NCI-H2171 (cell line): Measurements from ENCODE around the gene ATP8B3.

ENCODE experiments used
- DNase-seq: peaks from one replicate; lab custom pipeline; 2025; lab: John Stamatoyannopoulos, UW

The ATP8B3 gene

DNA sequence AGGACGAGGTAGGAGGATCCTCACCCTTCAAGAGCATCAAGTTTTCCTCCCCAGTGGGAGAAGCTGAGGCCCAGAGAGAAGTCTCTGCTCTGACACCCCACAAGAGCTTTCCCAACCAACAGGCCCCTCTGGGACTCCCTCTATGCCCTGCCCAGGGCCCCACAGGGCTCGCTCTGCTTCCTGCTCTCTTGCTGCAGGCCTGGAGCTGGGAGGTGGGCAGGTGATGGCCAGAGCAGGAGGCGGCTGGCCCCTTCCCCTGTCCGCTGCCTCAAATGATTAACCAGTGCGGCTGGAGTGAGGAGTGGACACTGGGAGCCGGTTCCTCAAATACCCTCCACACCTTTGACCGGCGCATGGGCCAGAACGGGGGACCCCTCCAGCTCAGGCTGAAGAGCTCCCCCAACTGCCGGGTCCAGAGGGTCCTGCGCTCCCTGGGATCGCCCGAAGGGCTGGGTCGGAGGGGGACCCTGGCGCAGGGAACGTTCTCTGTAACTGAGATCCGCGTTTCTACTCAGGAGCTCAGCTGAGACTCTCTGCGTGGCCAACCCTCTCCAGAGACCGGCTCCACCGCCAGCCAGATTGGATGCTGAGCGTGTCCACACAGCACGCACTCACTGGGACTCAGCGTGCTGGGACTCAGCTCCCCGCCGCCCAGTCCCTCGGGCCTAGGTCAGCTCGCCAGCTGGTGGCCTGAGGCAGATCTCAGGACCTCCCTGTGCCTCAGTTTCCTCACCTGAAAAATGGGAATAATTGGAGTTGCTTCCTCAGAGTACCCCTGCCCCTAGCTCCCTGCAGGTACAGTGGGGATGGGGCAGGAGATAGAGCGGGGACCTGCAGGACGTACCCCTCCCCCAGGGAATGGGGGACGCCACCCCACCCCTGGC lies 65.4 kb downstream of the ATP8B3 start:
- no peak for DNase-seq

DNA sequence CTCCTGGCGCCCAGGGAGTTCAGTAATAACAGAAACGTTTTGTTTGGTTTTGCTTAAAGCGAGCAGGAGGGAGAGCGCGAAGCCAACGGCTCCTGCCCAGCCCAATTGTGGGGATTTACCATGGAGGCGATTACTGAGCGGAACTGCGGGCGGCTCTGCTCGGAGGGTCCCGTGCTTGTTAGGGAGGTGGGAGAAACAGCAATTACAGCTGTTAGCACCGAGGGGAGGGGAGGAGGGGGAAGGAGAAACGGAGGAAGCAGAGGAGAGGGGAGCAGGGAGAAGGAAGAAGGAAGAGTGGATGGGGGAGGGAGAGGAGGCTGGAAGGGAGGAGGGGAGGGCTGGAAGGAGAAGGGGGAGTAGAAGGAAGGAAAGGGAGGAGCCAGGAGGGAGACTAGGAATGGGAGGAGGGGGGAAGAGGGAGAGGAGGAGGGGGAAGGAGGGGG lies 66.5 kb downstream of the ATP8B3 start:
- DNase-seq = no peak

DNA sequence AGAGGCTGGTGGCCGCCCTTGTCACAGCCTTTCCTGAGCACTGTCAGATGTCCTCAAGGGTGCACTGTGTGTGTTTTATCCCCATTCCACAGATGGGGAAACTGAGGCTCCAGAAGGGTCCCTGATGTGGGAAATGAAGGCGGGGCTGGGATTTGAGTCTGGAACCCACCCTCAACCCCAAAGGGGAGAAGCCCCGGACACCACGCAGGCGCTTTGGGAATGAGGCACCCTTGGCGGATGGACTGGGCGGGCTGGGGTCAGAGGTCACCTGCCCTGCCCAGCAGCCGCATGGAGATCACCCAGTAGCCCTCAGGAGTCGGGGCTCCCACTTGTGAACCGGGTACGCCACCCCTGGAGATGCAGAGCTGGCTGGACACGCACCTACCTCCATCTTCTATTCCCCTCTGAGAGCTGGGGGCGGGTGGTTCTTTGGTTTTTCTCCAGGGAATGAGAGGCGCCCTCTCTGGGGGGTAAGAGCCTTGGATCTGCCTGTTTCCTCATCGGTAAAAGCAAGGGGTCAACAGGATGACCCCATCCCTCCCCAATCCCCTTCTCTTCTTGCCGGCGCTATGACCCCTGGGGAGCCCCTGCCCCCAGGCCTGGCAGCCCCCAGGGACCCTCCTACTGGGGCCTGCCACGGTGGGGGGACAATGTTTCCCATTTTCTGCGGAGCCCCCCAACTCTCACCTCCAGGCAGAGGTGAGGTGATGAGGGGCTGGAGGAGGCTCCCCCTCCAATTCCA lies 67.1 kb downstream of the ATP8B3 start:
- DNase-seq = no peak

DNA sequence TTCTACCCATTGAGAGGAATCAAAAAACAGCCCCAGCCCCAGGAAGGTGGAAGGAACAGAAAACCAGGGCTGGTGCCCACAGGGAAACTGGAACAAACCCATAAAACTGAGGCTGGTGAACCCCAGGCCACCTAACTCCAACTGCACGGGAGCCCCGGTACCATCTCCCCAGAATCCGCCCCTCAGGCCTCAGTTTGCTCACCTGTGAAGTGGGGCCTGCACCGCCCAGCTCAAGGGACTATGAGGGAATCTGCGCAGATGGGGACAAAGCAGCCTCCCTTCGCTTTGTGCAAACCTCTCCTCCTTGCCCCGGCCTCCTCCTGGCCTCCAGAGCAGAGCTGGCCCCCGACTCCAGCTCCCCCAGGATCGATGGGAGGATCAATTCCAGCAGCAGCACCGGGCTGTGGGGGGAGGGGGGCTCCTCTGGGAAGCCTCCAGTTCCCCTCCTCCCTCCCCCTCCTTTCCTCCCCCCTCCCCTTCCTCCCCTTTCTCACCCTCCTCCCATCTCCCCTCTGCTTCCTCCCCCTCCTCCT lies 67.9 kb downstream of the ATP8B3 start:
- no peak for DNase-seq

DNA sequence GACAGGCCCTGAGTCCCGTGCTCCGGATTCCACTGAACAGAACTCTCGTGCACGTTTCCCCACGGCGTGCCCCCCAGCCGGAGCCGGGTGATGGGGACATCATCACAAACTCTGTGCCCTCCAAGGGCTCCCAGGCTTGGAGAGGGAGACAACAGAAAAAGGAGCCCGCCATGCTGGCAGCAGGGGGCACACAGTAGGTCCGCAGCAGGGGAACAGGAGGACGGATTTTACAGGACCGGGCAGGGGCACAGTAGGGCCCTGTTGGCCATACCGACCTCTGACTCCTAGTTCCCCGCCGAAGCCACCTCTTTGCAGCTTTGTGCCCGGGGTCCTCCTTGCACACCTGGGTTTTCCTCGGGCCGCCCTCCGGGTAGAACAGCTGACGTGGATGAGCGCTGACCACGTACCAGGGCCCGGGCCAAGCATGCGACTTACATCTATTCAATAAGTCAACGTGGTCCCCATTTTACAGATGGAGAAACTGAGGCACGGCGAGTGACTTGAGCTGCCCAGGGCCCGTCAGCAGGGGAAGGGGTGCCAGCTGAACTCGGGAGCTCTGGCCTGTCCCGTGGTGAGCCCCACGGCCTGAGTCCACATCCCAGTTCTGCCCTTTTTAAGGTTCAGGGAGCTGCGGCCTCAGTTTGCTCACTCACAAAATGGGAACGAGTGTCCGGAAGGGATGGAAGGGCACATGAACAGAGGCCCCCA lies 68.9 kb downstream of the ATP8B3 start:
- DNase-seq = no peak

DNA sequence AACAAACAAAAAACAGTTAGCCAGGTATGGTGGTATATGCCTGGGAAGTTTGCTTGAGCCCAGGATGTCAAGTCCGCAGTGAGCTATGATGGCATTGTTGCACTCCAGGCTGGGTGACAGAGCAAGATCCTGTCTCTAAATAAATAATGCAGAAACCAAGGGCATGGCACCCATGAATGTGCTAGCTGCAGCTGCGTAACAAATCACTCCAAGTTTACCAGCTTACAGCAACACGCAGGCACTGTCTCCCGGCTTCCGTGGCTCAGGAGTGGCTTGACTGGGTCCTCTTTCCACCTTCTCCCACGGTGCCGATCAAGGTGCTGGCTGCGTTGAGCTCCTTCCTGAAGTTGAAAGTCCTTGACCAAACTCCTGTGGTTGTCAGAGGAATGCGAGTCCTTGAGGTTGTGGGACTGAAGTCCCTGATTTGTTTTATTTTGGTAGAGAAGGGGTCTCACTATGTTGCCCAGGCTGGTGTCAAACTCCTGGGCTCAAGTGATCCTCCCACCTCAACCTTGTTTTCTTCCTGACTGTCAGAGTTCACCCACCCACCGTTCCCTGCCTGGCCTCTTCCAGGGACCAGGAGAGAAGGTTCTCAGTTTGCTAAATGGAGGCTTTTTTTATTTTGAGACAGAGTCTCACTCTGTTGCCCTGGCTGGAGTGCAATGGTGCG lies 72.0 kb downstream of the ATP8B3 start:
- no peak for DNase-seq

DNA sequence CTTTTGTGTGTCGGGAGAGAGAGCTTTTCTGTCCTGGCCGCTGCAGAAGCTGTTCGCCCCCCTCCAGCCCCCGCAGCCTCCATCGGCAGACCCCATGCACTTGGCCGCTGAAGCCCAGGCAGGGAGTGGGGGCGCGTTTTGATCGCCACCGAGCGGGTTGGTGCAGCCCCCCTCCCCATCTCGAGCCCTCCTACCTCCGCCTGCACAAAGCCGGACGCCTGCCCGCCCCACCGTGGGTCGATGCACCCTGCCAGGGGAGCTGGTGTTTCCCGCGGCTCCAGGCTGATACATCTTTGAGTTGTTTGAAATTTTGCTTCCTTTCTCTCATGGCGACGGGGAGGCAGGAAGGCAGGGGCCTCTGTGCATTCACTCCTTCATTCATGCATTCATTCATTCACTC lies 75.1 kb downstream of the ATP8B3 start:
- DNase-seq = no peak

DNA sequence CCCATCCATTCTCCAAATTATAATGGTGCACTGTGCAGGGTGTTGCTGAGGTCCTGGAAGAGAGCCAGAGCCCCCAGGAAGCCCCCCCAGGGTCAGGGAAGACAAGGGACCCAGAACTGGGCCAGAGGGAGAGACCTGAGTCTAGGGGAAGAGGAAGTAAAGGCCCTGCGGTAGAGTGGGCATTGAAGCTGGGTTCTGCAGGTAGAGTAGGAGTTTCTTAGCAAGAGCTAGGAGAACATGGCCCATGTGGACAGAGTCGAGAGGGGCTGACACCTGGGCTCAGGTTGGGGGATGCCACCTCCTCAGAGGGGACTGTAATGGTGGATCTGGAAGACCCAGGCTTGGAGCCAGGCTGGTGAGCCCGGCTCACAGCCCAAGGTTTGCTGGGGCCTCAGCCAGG lies 75.8 kb downstream of the ATP8B3 start:
- DNase-seq = no peak

DNA sequence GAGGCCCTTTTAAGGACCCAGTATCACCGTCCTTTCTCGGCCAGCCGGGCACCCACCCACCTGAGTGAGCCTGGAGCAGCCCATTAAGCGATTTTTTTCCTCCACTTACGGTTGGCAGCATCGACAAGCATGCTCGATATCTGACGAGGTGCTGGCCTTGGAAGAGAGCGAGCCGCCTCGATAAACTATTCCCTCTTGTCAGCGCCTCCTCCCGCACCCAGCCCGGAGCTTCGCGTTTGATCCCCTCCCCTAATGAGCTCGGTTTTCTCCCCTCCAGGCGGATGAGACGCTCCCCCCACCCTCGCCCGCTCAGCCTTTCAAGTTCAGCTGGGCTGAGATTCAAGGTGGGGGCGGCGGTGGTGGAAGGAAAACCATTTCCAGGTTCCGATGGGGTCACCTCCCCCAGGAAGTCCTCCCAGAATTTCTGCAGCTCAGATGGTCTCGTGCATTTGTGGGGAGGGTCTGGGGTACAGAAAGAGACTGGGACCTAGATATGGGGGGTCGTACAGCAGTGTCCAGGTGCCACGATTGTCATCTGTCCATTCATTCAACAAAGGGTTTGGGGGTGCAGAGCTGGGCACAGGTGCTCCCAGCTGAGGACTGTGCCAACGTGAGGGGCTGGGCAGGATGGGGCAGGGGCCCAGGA lies 77.6 kb downstream of the ATP8B3 start:
- no peak for DNase-seq
